Stimulated activated CD8-positive, alpha-beta memory T cell treated with anti-CD3 and anti-CD28 coated beads, Interleukin-7, amount 100 ng/mL, for 4 hours (primary cell): ENCODE measurements around the gene GABRG3.

ENCODE experiments used
- DNase-seq, 2 donors: peaks; one replicate each; pipeline ENCODE4 v3.0.0-alpha.2; 2020; ENCODE audit warnings: low read depth in 2 of 2

GABRG3 gene

DNA sequence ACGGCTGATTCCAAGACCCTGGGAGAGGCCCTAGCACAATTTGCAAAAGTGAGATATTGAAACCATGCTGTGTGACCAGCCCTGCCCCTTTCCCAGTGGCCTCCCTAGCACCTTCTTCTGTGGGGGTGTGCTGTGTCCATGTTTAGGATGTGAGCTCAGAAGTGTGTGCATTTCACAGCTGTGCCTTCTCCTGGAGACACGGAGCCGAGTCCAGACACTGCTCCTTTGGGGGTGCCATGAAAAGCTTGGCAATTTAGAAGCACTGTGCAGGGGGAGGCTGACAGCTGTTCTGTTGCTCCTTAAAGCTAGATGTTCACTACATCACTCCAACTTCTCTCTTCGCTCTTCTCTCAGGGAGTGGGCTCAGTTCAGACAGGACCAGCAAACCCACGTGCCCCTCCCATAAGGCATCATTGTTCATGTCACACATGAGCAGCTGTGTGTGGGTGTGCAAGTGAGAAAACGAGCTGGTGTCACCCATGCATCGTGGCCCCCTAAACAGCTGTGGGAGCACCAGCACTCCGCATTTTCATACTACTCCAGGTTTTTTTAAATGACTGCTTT is 492.6 kb downstream of the GABRG3 start:
- DNase-seq, result no peak

DNA sequence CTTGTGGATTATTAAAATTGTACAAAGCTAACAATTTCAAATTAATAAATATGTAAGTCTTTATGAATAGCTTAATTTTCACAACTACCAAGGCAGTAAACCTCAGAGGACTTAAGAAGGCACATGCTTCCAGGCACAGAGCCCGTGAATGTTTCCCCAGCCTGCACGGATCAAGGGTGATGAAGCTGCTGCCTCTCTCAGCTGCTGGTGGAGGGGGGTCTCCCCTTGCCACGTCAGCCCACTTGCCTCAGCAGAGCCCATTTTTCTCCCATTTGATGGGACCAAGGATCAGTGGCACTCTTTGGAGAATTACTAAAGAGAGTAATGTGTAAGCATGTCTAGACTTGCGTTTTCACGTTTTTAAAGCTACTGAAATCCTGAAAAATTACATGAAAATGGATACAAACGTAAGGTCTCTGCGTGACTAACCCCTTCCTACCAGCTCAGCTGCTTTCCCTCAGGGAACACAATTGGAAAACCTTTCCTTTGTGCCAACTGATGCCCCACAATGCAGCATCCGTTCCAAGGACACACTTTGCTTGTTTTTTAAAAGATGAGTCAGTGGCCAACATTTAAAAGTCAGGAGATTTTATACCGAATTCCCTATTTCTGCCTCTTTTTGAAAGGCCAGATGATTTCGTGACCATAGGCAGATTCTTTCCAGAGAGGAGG is 494.1 kb downstream of the GABRG3 start:
- no peak for DNase-seq

DNA sequence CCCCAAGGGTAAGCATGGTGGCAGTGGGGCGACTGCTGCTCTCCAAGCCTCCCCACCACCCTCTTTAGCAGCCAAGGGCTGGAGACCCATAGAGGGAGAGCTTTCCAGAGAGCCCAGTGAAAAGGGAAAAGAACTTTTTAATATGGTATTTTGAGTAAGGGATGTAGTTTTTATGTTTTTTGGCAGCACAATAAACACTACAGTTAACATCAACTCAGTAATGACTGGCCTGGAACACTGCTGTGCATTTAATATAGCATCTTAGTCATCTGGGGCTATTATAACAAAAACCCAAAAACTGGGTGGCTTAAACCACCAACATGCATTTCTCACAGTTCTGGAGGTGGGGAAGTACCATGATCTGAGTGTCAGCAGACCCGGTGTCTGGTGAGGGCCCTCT is 495.8 kb downstream of the GABRG3 start:
- DNase-seq, result no peak

GRCh38 chr15:27468151-27468591 is 497.2 kb downstream of the GABRG3 start:
- no peak for DNase-seq

DNA sequence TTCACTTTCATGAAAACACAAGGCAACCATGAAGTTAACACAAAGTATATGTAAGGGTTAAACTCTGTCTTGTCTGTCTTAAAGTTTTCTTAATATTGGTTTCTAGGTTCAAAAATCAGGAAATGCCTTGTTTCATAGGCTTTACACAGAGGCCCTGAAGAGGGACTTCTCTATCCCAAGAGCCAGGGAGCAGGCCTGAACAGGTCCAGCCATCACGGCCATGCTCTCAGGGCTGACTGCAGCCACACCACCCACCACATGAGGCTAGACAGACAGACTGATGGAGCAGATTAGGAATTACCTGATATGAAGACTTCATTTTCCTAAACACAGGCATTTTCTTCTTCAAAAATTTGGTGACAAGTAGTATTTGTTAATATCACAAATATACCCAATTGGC is 502.9 kb downstream of the GABRG3 start:
- no peak for DNase-seq

GRCh38 chr15:27475395-27475794 is 504.4 kb downstream of the GABRG3 start:
- no peak for DNase-seq

GRCh38 chr15:27479296-27480140 is 508.5 kb downstream of the GABRG3 start:
- DNase-seq, result no peak

DNA sequence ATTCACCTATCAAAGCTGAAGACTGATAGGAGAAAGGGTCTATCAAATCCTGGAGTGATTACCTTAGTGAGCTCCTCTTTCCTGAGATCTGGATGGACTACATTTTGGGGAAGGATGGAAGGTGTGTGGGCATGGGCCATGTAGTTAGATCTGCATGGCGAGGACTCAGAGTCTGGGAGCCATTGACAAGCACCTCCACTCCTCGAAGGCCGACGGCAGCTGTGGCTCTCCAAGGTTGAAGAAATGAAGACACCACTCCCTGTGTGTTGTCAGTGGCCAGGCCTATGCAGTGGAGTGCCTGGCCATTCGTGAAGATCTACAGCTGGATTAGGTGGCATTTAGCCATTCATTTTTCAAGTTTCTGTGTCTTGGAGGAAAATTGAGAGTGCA is 509.2 kb downstream of the GABRG3 start:
- DNase-seq, result no peak

GRCh38 chr15:27480642-27481041 is 509.7 kb downstream of the GABRG3 start:
- no peak for DNase-seq

GRCh38 chr15:27481768-27482167 is 510.8 kb downstream of the GABRG3 start:
- DNase-seq, result no peak

- no peak for DNase-seq
Observed at GRCh38 chr15:27482287-27482686, 511.3 kb downstream of the GABRG3 start.

DNA sequence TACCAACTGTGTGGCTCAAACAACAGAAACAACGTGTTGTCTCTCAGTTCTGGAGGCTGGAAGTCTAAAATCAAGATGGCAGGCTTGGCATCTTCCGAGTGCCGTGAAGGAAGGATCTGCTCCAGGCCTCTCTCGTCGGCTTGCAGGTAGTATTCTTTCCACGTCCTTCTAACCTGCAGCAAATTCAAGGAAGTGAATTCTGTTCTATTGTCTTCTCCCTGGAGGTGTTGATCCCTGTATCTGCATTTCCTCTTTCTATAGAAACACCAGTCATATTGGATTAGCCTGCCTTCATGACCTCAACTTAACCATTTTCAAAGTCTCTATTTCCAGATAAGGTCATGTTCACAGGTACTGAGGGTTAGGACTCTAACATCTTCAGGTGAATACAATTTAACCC is 512.1 kb downstream of the GABRG3 start:
- no peak for DNase-seq

DNA sequence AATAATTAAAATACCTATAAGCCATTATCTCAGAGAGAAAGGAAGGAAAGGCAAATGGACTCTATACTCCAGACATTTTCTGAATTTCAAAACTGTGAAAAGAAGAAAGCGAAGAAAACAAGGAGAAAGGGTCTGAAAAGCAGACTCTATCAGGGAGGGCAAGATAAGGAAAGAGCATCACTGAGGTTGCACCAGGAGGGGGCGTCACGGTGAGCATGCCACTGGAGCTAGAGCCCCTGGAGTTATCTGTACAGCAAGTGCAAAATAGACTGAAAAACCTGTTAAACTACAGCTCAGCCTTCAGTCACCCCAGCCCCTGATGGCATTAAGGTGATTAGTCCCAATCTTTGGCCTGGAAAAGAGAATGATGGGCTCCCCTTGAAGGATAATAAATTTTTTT is 514.3 kb downstream of the GABRG3 start:
- no peak for DNase-seq

GRCh38 chr15:27486051-27486450 is 515.1 kb downstream of the GABRG3 start:
- no peak for DNase-seq

DNA sequence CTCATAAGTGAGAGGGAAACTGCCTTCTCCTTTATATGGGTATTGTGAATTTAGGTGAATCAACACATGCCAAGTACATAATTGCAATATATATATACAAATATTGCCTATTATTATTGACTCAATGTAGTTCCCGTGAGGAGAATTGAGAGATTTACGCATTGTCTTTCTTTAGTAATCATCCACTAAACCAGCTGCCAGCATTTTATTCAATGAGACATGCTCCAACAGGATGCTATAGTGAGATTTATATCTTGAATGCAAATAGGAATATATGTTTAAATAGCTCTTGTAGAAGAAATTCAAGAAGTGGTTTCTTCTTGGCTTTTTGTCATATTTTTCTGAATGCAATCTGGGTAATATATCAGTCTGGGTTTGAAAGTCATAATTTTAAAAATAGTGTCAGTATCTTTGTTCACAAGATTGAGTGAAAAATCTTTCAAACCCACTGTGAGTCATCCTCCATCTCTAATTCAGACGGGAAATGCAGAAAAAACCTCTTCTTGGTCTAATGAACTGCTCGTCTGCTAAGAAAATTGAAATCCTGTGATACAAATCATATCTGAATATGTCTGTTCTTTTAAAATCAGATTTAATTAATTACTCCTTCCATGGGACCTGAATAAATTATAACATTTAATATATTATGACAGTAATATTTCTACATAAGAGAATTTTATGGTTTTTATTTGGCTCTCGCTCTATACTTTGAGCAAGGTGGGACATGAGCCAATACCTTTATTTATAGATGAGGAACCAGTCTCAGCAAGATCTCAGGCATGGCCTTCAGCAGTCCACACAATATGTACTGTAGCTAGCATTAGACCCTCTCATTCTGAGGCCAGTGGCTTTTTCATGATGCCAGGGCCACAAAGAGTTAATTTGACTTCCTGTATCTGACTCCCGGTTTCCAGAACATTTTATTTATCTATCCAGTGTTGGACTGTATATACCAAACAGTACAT is 516.0 kb downstream of the GABRG3 start:
- no peak for DNase-seq

- DNase-seq, result no peak
Observed at GRCh38 chr15:27487846-27488245, 516.9 kb downstream of the GABRG3 start.

DNA sequence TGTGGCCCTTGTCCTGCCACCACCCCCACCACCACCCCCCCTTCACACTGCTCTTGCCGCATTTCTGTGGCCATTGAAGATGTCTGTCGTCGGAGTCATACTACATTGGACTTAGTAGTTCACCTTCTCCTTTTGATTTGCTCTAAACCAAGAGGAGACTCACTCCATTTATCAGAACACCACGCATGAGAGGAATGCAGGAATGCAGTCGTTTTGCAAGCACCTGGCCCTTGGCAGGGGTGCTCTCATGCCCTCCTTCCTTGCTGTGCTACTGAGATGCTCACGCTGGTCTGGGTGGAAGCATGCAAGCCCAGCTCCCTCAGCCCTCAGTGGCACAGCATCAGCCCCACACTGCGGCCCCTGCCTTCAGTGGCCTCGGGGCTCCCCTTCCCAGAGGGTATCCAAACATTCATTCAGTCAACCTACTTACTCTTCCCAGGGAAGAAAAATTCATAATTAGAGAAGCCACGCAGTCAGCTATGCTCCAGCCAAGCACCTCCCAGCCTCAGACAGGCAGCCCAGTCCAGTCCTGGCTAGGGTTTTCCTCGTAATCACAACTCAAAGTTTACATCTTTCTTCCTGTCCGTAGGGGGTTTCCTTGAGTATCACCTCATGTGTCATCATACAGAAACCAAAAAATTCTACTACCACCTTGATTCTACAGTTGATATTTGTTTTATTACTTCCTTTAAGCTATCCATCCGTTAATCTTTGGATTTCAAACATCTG is 520.0 kb downstream of the GABRG3 start:
- DNase-seq, result no peak

GRCh38 chr15:27491666-27492621 is 521.0 kb downstream of the GABRG3 start:
- no peak for DNase-seq

DNA sequence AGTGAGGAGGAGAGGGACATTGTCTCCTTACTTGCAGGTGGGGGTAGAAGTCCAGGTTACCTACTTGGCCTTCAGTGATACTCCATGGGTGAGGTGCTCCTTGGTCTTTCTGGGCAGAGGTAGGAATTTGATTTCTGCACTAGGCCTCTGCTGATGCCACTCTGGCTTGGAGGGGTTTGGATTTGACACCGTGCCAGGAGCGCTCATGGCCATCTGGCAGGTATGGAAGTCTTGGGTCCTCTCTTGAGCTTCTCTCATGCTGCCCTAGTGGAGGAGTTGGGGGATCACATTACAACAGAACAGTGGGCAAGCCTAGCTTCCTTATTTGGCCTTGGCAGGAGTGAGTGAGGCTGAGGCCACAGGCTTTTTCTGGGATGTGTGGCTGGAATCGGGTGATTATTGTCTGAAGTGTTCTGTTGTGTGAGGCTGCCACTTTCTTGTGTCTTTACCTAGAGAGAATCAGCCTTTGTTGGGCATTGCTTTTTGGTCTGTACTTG is 525.0 kb downstream of the GABRG3 start:
- DNase-seq, result no peak

DNA sequence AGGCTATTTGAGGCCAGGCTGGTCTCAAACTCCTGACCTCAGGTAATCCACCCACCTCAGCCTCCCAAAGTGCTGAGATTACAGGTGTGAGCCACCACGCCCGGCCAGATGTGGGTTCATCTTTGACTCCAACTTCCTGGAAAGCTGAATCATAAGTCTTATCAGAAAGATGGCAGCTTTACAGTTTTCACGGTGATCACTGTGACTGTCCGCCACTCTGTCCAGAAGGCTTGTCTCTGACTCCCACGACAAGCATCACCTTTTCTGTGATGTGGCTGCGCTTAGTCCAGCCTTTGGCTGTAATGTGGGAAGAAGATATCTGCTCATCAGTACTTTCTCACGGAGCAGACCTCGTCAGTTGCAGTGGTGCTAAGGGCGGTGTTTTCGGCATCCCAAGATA is 527.7 kb downstream of the GABRG3 start:
- DNase-seq, result no peak
